GM19099 (cell line): Measurements from ENCODE around the gene PNISR.

Experiments used
- POLR2A ChIP-seq: IDR thresholded peaks from 3 replicates; pipeline ENCODE4 v1.6.1; 2011; ENCODE audit warnings: low read depth; ENCODE audit not compliant: insufficient read length; ENCODE audit errors: extremely low read depth

PNISR gene

GRCh38 chr6:99356641-99357040, 68.5 kb downstream of the PNISR start:
- TF ChIP-seq POLR2A, result no peak

DNA sequence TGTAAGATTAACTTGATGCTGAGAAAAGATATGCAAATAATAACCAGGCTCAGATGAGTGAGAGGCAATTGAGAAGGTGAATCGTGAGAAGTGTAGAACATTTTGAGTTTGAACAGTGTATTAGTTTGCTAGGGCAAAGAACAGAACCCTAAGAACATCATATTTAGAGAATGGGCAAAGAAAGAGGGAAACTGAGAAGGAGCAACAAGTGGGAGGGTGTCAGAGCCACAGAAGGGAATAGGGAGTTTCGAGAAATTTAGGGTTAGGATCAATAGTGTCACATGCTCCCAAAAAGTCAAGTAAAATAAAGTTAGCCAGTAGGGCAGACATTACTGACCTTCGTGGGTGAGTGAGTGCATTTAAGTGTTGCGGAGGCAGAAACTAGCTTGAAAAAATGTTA, 70.1 kb downstream of the PNISR start:
- TF ChIP-seq POLR2A, result no peak

DNA sequence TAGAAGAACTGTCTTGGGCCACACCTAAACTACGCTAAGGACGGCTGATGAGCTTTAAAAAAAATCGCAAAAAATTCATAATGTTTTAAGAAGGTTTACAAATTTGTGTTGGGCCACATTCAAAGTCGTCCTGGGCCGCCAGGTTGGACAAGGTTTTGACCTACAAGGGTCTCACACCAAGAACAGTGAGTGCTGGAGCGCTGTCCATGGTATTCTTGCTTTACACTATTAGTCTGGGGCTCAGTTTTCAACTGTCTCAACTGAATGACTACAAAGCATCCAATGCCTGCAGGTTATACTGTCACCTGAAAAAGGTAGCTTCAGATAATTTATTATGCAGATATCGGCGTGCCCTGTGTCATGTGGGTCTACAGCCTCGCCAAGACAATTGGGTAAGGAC, 72.0 kb downstream of the PNISR start:
- TF ChIP-seq POLR2A, result no peak

DNA sequence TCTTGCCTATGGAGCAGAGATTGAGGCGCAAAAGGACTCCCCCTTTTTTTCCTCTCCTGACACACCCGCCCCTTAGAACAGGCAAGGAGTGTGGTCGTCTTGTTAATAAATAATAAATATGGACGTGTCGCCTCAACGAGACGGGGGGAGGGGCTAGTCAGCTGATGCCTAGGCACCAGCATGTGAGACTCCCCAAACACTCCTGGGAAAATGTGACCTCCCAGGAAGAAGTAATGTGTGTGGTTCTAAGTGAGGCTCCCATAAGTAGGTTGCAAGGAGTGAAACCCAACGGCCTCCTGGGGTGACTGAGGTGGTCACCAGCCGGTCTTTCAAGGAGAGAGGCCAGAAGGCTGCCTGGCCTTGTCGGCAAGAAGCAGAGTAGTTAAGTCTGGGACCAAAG, 74.5 kb downstream of the PNISR start:
- TF ChIP-seq POLR2A, result no peak

DNA sequence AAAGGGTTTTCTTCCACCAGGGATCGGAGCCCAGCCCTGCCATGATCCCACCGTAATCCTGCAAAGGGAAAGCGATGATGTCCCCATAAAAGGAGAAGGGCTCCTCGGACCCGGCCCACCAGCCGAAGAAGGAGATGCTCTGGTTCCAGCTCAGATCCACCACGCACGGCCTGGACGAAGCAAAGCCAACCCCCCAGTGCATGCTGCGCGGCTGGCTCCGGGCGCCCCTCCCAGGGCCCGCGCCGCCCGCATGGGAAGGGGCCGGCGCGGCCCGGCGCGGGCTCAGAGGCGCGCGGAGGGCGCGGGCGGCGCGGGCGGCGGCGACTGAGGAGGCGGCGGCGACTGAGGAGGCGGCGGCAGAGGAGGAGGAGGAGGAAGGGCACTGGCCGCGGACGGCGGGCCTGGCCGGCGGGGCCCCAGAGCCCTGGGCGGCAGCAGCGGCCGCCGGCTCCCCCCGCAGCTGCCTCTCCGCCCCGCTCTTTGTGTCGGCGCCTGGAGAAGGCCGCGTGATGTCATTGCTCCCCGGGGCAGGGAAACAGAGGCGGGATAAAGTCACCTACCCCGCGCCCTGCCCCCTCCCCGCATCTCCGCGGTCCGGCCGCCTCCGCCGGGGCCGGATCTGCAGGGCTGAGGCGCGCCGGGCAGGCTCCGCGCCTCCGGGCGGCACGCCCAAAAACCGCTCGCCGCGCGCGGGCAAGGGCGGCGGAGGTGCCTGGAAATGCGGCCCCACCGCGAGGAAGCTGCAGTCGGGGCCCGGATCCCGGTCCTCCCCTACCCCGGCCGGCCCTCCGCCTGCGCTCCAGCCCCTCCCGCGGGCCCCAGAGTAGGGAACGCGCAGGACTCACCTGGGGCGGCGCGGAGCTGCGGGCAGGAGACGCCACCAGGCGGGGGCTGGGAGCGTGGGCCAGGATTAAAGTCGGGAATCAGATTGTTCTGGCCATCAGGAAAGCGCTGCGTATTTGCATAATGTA, 75.7 kb downstream of the PNISR start, which contains the start of gene FAXC:
Gene FAXC (minus strand): TSS at position 504 of the 971 bp plus-strand sequence. CDS start 302 bp downstream, at position 202.
- no peak for TF ChIP-seq POLR2A

DNA sequence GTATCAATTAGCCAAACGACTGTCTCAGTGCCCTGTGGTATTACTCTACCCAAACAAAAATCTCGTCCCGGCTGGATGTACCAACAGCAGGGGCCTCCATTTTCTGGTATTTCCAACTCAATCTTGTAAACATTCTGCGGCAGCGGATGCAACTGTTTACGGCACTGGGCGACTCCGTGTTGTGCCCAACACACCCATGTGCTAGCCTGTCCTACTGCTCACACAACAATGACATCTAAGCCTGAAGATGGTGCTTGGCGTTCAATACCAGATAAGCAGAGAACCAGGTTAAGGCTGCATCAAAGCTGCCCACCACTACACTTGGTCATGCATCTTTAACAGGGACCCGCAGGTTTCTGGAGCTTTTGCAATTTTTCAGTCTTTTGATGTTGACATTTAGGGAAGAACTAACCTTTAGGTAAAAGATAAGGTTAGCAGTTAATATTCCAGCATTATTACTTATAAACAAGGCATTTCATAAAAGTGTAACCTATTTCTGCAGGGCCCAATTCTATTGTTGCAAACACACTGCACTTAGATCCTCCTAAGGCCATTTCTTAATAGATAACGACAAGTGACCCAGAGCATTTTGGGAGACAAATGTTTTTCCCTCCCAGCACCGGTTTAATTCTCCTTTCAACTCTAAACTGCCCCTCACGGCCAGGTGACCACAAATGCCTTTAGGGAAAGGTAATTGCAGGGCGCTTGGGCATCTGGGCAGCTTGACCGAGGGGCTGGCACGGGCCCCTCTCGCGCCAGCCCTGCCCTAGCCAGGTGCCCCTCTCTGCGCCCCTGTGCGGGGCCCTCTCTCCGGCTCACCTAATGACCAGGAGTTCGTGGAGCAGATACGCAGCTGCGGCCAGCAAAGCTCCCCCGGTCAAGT, 76.6 kb downstream of the PNISR start:
- TF ChIP-seq POLR2A, result no peak
